GM18499 (cell line): ENCODE results near the gene HECW1.
"Not testable (repeated sequence)": the region's sequence is repeated elsewhere in the genome, so short reads cannot be mapped to it uniquely, and the experiment has no call there.

Experiments used
- ATAC-seq: cut with Tn5 transposase; IDR thresholded peaks from one replicate; pipeline ENCODE4 v1.9.1; 2021; ENCODE audit warnings: moderate number of reproducible peaks; ENCODE audit not compliant: insufficient read depth, unreplicated experiment

Gene HECW1

GRCh38 chr7:43111630-43112458, 603 bp upstream of the HECW1 start:
- ATAC-seq, result no peak

- no peak for ATAC-seq
Observed at GRCh38 chr7:43112941-43113621, 634 bp downstream of the HECW1 start.

- no peak for ATAC-seq
Observed at GRCh38 chr7:43113622-43114457, 1.4 kb downstream of the HECW1 start.

- no peak for ATAC-seq
Observed at GRCh38 chr7:43114458-43114780, 2.0 kb downstream of the HECW1 start.

GRCh38 chr7:43116451-43116850, 4.0 kb downstream of the HECW1 start:
- no peak for ATAC-seq

- no peak for ATAC-seq
Observed at GRCh38 chr7:43117095-43117494, 4.6 kb downstream of the HECW1 start.

GRCh38 chr7:43117861-43118260, 5.4 kb downstream of the HECW1 start:
- ATAC-seq, result no peak

GRCh38 chr7:43118313-43118712, 5.9 kb downstream of the HECW1 start:
- no peak for ATAC-seq

GRCh38 chr7:43119371-43120075, 7.1 kb downstream of the HECW1 start:
- ATAC-seq, result no peak

GRCh38 chr7:43121973-43122372, 9.5 kb downstream of the HECW1 start:
- ATAC-seq, result no peak

- ATAC-seq, result no peak
Observed at GRCh38 chr7:43123457-43123856, 11.0 kb downstream of the HECW1 start.

GRCh38 chr7:43124388-43124787, 11.9 kb downstream of the HECW1 start:
- no peak for ATAC-seq

- ATAC-seq, result no peak
Observed at GRCh38 chr7:43130347-43130746, 17.9 kb downstream of the HECW1 start.

- no peak for ATAC-seq
Observed at GRCh38 chr7:43135129-43135528, 22.7 kb downstream of the HECW1 start.

GRCh38 chr7:43136064-43136463, 23.6 kb downstream of the HECW1 start:
- no peak for ATAC-seq

- not testable (repeated sequence) for ATAC-seq
Observed at GRCh38 chr7:43137121-43137744, 24.8 kb downstream of the HECW1 start.

- ATAC-seq, result no peak
Observed at GRCh38 chr7:43137811-43138210, 25.4 kb downstream of the HECW1 start.

GRCh38 chr7:43138710-43139109, 26.3 kb downstream of the HECW1 start:
- ATAC-seq, result no peak

GRCh38 chr7:43139137-43139536, 26.7 kb downstream of the HECW1 start:
- ATAC-seq, result no peak

- no peak for ATAC-seq
Observed at GRCh38 chr7:43140186-43140585, 27.7 kb downstream of the HECW1 start.
